H1 (cell line): ENCODE results near the gene WTIP. TPM values are rescaled to one million over a fixed set of nuclear protein-coding genes. Genes with fewer than 3 reads are reported as not detected.
"Not testable (repeated sequence)": the region's sequence is repeated elsewhere in the genome, so short reads cannot be mapped to it uniquely, and the experiment has no call there.

Source experiments
- CTCF ChIA-PET: fragments of 300-600 bp; sonication (Branson Sonifier 250); formaldehyde crosslinking; loops from one replicate; lab custom pipeline; 2021; ENCODE audit not compliant: partially characterized antibody; lab: Charles Lee
- POLR2A ChIA-PET: fragments of 300-600 bp; sonication (Branson Sonifier 250); formaldehyde crosslinking; loops from one replicate; lab custom pipeline; 2021; ENCODE audit warnings: inconsistent platforms; ENCODE audit not compliant: partially characterized antibody; lab: Charles Lee
- DNase-seq, 2 experiments: peaks; one replicate each; pipeline versions ENCODE4 v3.0.0 to v3.0.0-alpha.2; 2010 to 2022; ENCODE audit warnings: low spot score in 2 of 2, low read depth in 1 of 2, mixed read lengths in 1 of 2
- FAIRE-seq: peaks from 2 replicates; lab custom pipeline; 2011; peaks lifted over from hg19 to GRCh38; lab: Jason Lieb, UNC
- H2AFZ ChIP-seq: 2 replicates; pipeline ENCODE4 v1.8.1; 2012; ENCODE audit warnings: low read length, inconsistent platforms
- H2AK5ac ChIP-seq: 2 replicates; pipeline ENCODE4 v1.6.1; 2013; ENCODE audit warnings: low read depth, low read length
- H2BK120ac ChIP-seq: replicated peaks from 2 replicates; pipeline ENCODE3; 2013; ENCODE audit warnings: low read depth, low read length, inconsistent platforms
- H2BK12ac ChIP-seq: 2 replicates; pipeline ENCODE4 v1.6.1; 2013; ENCODE audit warnings: low read depth, low read length
- H2BK15ac ChIP-seq: 2 replicates; pipeline ENCODE4 v1.6.1; 2013; ENCODE audit warnings: low read length
- H2BK20ac ChIP-seq: 2 replicates; pipeline ENCODE4 v1.6.1; 2013; ENCODE audit warnings: low read length
- H2BK5ac ChIP-seq: 2 replicates; pipeline ENCODE4 v1.6.1; 2013; ENCODE audit warnings: low read depth, low read length
- H3K14ac ChIP-seq: 2 replicates; pipeline ENCODE4 v1.6.1; 2013; ENCODE audit warnings: inconsistent platforms; ENCODE audit not compliant: insufficient read length
- H3K18ac ChIP-seq: 2 replicates; pipeline ENCODE4 v1.6.1; 2013; ENCODE audit warnings: low read length; ENCODE audit errors: extremely low read depth
- H3K23ac ChIP-seq: 2 replicates; pipeline ENCODE4 v1.6.1; 2013; ENCODE audit warnings: inconsistent platforms; ENCODE audit not compliant: insufficient read length
- H3K23me2 ChIP-seq: 2 replicates; pipeline ENCODE4 v1.6.1; 2013; ENCODE audit warnings: low read depth, low read length
- H3K27ac ChIP-seq: 2 replicates; pipeline ENCODE4 v1.6.1; 2011; ENCODE audit warnings: low read depth, low read length, inconsistent platforms
- H3K27me3 ChIP-seq, 4 experiments: replicated peaks in 1 of 4; 1 replicate in 1 of 4; 2 replicates in 3 of 4; pipeline versions ENCODE4 v1.6.1 to v1.8.1; 2011 to 2013; ENCODE audit warnings: low read length in 3 of 4, mild to moderate bottlenecking in 3 of 4, inconsistent platforms in 2 of 4, mixed read lengths in 2 of 4, moderate library complexity in 1 of 4; ENCODE audit not compliant: control insufficient read depth in 3 of 4, insufficient read depth in 3 of 4; ENCODE audit errors: extremely low read depth in 1 of 4
- H3K36me3 ChIP-seq, 4 experiments: 2 replicates each; pipeline versions ENCODE4 v1.6.1 to v1.8.1; 2011 to 2013; ENCODE audit warnings: mild to moderate bottlenecking in 4 of 4, low read length in 3 of 4, moderate library complexity in 2 of 4, control low read depth in 1 of 4, inconsistent platforms in 1 of 4; ENCODE audit not compliant: insufficient read depth in 4 of 4, control insufficient read depth in 2 of 4
- H3K4ac ChIP-seq: replicated peaks from 2 replicates; pipeline ENCODE3; 2013; ENCODE audit warnings: low read length, low read depth, mixed read lengths, inconsistent platforms; ENCODE audit not compliant: insufficient read length
- H3K4me1 ChIP-seq, 4 experiments: replicated peaks in 1 of 4; 1 replicate in 1 of 4; 2 replicates in 3 of 4; pipeline versions ENCODE4 v1.6.1 to v1.8.1; 2011 to 2013; ENCODE audit warnings: low read length in 3 of 4, inconsistent platforms in 2 of 4, mixed read lengths in 1 of 4; ENCODE audit not compliant: insufficient read depth in 4 of 4, control insufficient read depth in 3 of 4
- H3K4me2 ChIP-seq, 2 experiments: 2 replicates each; pipeline versions ENCODE4 v1.6.1 to v1.8.1; 2011 to 2013; ENCODE audit warnings: low read depth in 2 of 2, low read length in 2 of 2, control low read depth in 1 of 2, inconsistent platforms in 1 of 2, mild to moderate bottlenecking in 1 of 2; ENCODE audit not compliant: insufficient read depth in 1 of 2
- H3K4me3 ChIP-seq, 4 experiments: fragments of 200-600, 300-600 bp in 1 of 4; sonication (generic), shearing (Covaris generic), sonication (Bioruptor Twin) in 1 of 4; 2 replicates each; pipeline versions ENCODE4 v1.5.1 to v1.8.1; 2011 to 2016; ENCODE audit warnings: low read length in 4 of 4, low read depth in 3 of 4, control low read depth in 2 of 4, inconsistent platforms in 2 of 4, mild to moderate bottlenecking in 2 of 4, mixed read lengths in 1 of 4, moderate library complexity in 1 of 4; ENCODE audit not compliant: insufficient read depth in 2 of 4; ENCODE audit errors: extremely low read depth in 1 of 4
- H3K56ac ChIP-seq: replicated peaks from 2 replicates; pipeline ENCODE3; 2013; ENCODE audit warnings: low read depth, mild to moderate bottlenecking, mixed read lengths, low read length, inconsistent platforms; ENCODE audit not compliant: insufficient read length
- H3K79me1 ChIP-seq: 2 replicates; pipeline ENCODE4 v1.6.1; 2013; ENCODE audit warnings: low read depth, low read length, control low read depth
- H3K79me2 ChIP-seq, 2 experiments: 2 replicates each; pipeline versions ENCODE4 v1.6.1 to v1.8.1; 2012 to 2013; ENCODE audit warnings: low read length in 2 of 2, mild to moderate bottlenecking in 2 of 2, inconsistent platforms in 1 of 2; ENCODE audit not compliant: insufficient read depth in 2 of 2, control insufficient read depth in 1 of 2
- H3K9ac ChIP-seq, 4 experiments: replicated peaks in 1 of 4; 1 replicate in 1 of 4; 2 replicates in 3 of 4; pipeline versions ENCODE4 v1.6.1 to v1.8.1; 2011 to 2013; ENCODE audit warnings: low read depth in 3 of 4, low read length in 3 of 4, control low read depth in 2 of 4, mild to moderate bottlenecking in 2 of 4, moderate library complexity in 2 of 4, inconsistent platforms in 1 of 4; ENCODE audit errors: extremely low read depth in 1 of 4
- H3K9me3 ChIP-seq, 2 experiments: 2 replicates each; pipeline versions ENCODE4 v1.6.1 to v1.8.1; 2012 to 2013; ENCODE audit warnings: mild to moderate bottlenecking in 2 of 2, moderate library complexity in 2 of 2, control low read depth in 1 of 2, inconsistent platforms in 1 of 2, low read depth in 1 of 2, low read length in 1 of 2, mixed read lengths in 1 of 2; ENCODE audit not compliant: insufficient read depth in 2 of 2
- H4K20me1 ChIP-seq, 2 experiments: replicated peaks in 1 of 2; 2 replicates each; pipeline versions ENCODE3 to v1.8.1; 2011 to 2013; ENCODE audit warnings: inconsistent platforms in 2 of 2, low read length in 2 of 2, mild to moderate bottlenecking in 1 of 2; ENCODE audit not compliant: insufficient read depth in 2 of 2, control insufficient read depth in 1 of 2
- H4K5ac ChIP-seq: 2 replicates; pipeline ENCODE4 v1.6.1; 2013; ENCODE audit warnings: low read length, low read depth, mixed read lengths, inconsistent platforms; ENCODE audit not compliant: insufficient read length
- H4K8ac ChIP-seq: 2 replicates; pipeline ENCODE4 v1.8.0; 2013; ENCODE audit warnings: mild to moderate bottlenecking, moderate library complexity, low read length, inconsistent platforms; ENCODE audit not compliant: insufficient read depth; ENCODE audit errors: extremely low read depth
- H4K91ac ChIP-seq: replicated peaks from 2 replicates; pipeline ENCODE3; 2013; ENCODE audit warnings: low read length, mixed read lengths, inconsistent platforms; ENCODE audit not compliant: insufficient read length
- SUZ12 ChIP-seq: fragments of 200-600 bp; sonication (generic); IDR thresholded peaks from 2 replicates; pipeline ENCODE4 v1.6.1; 2012; ENCODE audit warnings: mild to moderate bottlenecking, inconsistent platforms, low read length, moderate library complexity, mixed read lengths
- WGBS, 2 experiments: shearing (Covaris generic) in 1 of 2; methylation state at CpG; one replicate each; pipeline versions ENCODE4 v1.1.6 to v1.1.7; 2013 to 2015; ENCODE audit warnings: low lambda C conversion rate in 2 of 2, mixed read lengths in 2 of 2, inconsistent platforms in 1 of 2, low coverage in 1 of 2, missing lambda C conversion rate in 1 of 2; ENCODE audit not compliant: insufficient replicate concordance in 2 of 2, insufficient coverage in 1 of 2, insufficient read length in 1 of 2; ENCODE audit errors: extremely low coverage in 1 of 2, missing lambda C conversion rate in 1 of 2; 5-methylcytosine and 5-hydroxymethylcytosine counted together
- polyA plus RNA-seq, 7 experiments: library from polyadenylated mRNA; depleted of rRNA in 3 of 7; stranded (reverse) in 5 of 7; unstranded in 2 of 7; fragments of >200 nt in 5 of 7; fragments of 200-250 nt in 2 of 7; gene quantifications; 1 replicate in 5 of 7; 2 replicates in 1 of 7; 4 replicates in 1 of 7; pipeline versions ENCODE4 v1.2.1 to v1.2.3, GENCODE V29; 2011 to 2013; ENCODE audit warnings: missing spikeins in 2 of 7, mixed read lengths in 2 of 7
- total RNA-seq: library from RNA; stranded (reverse); fragmentation: NEBNext Ultra II Directional; extraction: Animal tissue kit (Norgen Biotek cat#: 25700); gene quantifications from 2 replicates; pipeline ENCODE4 v1.2.1, GENCODE V29; 2021

Gene WTIP
- total and polyA plus RNA-seq, 2 of the 8 experiments (the other 6 are each of a cell fraction or from before 2014, with no cell fraction given) = 8.7 to 15.4 TPM

- Histone ChIP-seq H3K4ac (no peak overlapping the region), H2BK5ac (no peak overlapping the region), H4K20me1 (no peaks in the 10 kb centered on the region), H3K4me1 (no peaks in the 10 kb centered on the region), H3K9ac (no peak overlapping the region), H3K23me2 (no peaks in the 10 kb centered on the region), H3K14ac (no peak overlapping the region), H3K27ac (no peak overlapping the region), H3K4me3 (no peak overlapping the region), H3K23ac (no peak overlapping the region), H3K56ac (no peak overlapping the region), H4K5ac (no peak overlapping the region), H3K79me1 (no peaks in the 10 kb centered on the region), H3K36me3 (no peaks in the 10 kb centered on the region), H4K8ac (no peak overlapping the region), H3K79me2 (no peaks in the 10 kb centered on the region), H2BK12ac (no peak overlapping the region), H4K91ac (no peak overlapping the region), H2BK120ac (no peak overlapping the region), H3K9me3 (peaks cover 3 to 8% of the 10 kb centered on the region in 2 experiments; a peak in 3 of 4 replicates), H2BK15ac (no peak overlapping the region), H2BK20ac (no peak overlapping the region), H2AK5ac (no peak overlapping the region), H2AFZ (no peak overlapping the region), H3K27me3 (no peaks in the 10 kb centered on the region), H3K4me2 (no peak overlapping the region), H3K18ac (no peak overlapping the region)
- CTCF ChIA-PET = interaction anchor here (0.6 to 1.1 kb wide), 2 partner anchors 155 to 203 kb away, joined by 3 read pairs; no protein-coding TSS in a partner anchor
- TF ChIP-seq SUZ12 = no peak
- peak in 1 of 2 experiments; percentile 38 for DNase-seq
- FAIRE-seq = no peak
- 84% methylated on average over 9 of the region's 9 CpGs; no CpG with 5 or more reads in 1 of the 2 experiments for WGBS, 2 experiments
- POLR2A ChIA-PET = interaction anchor here (0.6 to 2.3 kb wide), 3 partner anchors 23 to 76 kb away, joined by 3 to 6 read pairs (median 4); no protein-coding TSS in a partner anchor
Observed at GRCh38 chr19:34508540-34508939, 27.0 kb downstream of the WTIP start.

- POLR2A ChIA-PET = interaction anchor here (1.3 kb wide), 1 partner anchor 21 kb away, joined by 3 read pairs; no protein-coding TSS in a partner anchor
- FAIRE-seq, H3K27ac ChIP-seq: not testable (repeated sequence)
Observed at GRCh38 chr19:34510904-34511303, 29.3 kb downstream of the WTIP start.

More at GRCh38 chr19:34510904-34511303, 29.3 kb downstream of the WTIP start:
- H2BK5ac ChIP-seq, H3K27me3 ChIP-seq, H2BK15ac ChIP-seq, H4K5ac ChIP-seq, H4K20me1 ChIP-seq, H2AFZ ChIP-seq, H2BK120ac ChIP-seq, H3K56ac ChIP-seq, DNase-seq, H3K4me3 ChIP-seq, H3K23me2 ChIP-seq, H3K4ac ChIP-seq, H3K23ac ChIP-seq, CTCF ChIA-PET, H2BK20ac ChIP-seq, H3K14ac ChIP-seq, H3K36me3 ChIP-seq, H2AK5ac ChIP-seq, H4K91ac ChIP-seq, H4K8ac ChIP-seq, H3K79me1 ChIP-seq, H3K4me1 ChIP-seq, H2BK12ac ChIP-seq, H3K4me2 ChIP-seq, H3K18ac ChIP-seq, H3K79me2 ChIP-seq, H3K9ac ChIP-seq: not testable (repeated sequence)
- peaks cover 3 to 12% of the 10 kb centered on the region in 2 experiments; a peak in 3 of 4 replicates for H3K9me3 ChIP-seq
- 92% methylated on average over 5 of the region's 5 CpGs; no CpG with 5 or more reads in 1 of the 2 experiments for whole genome bisulfite sequencing, 2 experiments
